GM12875 (cell line): ENCODE data around the gene KRT86.

ENCODE experiments used
- H3K4me3 ChIP-seq: one replicate; pipeline ENCODE4 v1.5.1; 2011; ENCODE audit warnings: low read depth, low read length, control low read depth
- CTCF ChIP-seq: IDR thresholded peaks from 2 replicates; pipeline ENCODE4 v1.5.1; 2011; ENCODE audit warnings: low read depth, mild to moderate bottlenecking, control low read depth, inconsistent platforms, low read length, moderate library complexity, borderline replicate concordance; ENCODE audit not compliant: insufficient read depth

KRT86 gene

GRCh38 chr12:52230364-52231281 lies 43.8 kb upstream of the KRT86 start:
- H3K4me3 ChIP-seq: no peak overlapping the region
- no peak for TF ChIP-seq CTCF

DNA sequence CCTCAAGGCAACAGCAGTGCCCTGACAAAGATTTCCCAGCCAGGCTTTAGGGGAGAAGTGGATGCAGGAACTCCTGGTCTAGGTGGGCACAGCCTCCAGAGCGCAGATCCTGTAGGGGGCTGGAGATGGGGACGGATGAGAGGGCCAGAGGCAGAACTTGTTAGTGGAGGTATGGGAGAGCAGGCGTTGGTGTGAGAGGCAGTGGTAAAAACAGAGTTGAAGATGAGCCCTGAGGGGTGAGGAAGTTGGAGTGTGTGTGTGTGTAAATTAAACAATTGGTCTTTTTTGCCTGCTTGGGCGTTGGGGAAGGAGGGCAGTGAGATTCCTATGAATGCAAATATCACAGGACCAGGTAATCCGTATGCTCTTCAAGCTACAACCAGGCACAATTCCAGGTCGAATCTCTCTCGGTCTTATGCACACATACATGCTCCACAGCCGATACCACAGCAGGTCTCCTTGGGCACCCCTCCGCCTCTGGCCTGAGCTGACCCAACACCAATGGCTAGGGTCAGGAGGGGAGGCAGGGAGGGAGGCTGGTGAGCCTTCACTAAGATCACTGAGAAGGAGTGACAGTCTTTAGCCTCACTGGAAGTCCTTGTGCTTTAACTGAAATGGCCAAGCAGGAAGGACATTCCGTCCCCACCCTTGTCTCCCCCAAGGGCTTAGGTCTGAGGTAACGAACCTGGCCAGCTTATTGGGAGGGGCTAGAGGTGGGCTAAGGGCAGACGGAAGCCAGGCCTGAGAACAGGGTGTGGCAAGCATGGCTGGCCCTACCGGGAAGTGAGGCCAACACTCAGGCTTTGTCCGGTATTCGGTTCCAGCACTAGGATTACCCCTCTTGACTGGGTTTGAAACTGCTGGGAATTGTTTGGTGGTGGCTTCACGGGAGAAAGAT lies 42.9 kb upstream of the KRT86 start:
- no peak overlapping the region for H3K4me3 ChIP-seq
- TF ChIP-seq CTCF: no peak

DNA sequence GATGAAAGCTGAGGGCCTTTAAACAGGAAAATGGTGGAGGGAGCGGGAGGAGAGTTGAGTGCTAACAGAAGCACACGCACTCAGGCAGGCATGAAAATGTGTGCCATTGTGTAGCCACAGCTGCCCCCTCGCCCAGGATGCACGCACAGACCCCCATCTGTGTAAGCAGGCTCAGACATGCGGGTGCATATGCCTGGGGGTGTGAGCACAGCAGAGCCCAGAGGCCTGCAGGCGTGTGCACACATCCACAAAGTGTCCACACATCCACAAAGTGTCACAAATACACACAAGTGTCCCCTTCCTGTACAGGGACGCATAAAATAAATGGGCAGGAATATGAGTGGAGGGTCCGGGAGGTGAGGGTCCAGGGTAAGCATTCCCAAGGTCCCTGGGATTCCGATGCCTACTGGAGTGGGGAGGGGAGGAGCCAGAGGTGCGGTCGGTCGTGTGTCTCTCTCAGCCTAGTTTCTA lies 42.2 kb upstream of the KRT86 start:
- H3K4me3 ChIP-seq: no peak overlapping the region
- TF ChIP-seq CTCF: no peak

DNA sequence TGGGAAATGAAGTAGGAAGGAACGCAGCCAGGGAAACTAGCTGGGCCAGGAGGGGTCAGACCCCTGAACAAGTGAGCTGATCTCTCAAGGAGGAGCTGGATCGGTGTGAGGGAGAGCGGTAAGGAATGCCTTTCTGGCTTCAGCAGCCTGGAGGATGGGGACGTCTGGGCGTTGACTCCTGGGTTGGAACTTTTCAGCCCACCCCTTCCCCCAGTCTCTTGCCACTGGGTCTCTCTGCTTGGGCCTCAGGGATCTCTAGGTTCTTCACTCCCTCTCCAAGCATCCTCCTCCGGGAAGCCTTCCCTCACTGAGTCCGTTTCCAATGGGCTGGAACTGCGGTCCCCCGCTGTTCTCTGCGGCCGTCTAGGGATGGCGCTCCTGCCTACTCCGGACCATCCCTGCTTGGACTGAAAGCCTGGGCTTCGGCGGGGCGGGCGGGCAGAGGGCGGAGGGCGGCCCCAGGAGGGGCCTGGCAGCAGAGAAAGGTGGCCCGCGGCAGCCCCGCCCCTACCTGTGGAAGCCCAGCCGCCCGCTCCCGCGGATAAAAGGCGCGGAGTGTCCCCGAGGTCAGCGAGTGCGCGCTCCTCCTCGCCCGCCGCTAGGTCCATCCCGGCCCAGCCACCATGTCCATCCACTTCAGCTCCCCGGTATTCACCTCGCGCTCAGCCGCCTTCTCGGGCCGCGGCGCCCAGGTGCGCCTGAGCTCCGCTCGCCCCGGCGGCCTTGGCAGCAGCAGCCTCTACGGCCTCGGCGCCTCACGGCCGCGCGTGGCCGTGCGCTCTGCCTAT lies 41.6 kb upstream of the KRT86 start, which contains the start of gene KRT7:
KRT7 (plus strand) TSS at position 570 of the 788 bp plus-strand sequence; CDS start at position 624, 54 bp downstream.
- TF ChIP-seq CTCF: no peak

GRCh38 chr12:52233462-52234207 lies 40.8 kb upstream of the KRT86 start:
- no peak overlapping the region for H3K4me3 ChIP-seq
- no peak for TF ChIP-seq CTCF

More for the DNA sequence above, 41.6 kb upstream of the KRT86 start, which contains the start of gene KRT7:
- no peak within 1 kb of the TSS for H3K4me3 ChIP-seq
